Caco-2 (cell line): Measurements from ENCODE around the gene DLG2. TPM values are rescaled to one million over a fixed set of nuclear protein-coding genes. Genes with fewer than 3 reads are reported as not detected.

Source experiments
- BruUV-seq: library from RNA; stranded (reverse); fragments of 400-500 nt; replicated peaks from 2 replicates; lab custom pipeline; 2021; lab: Mats Ljungman, UMichigan
- CTCF ChIA-PET: fragments of 300-600 bp; sonication (Branson Sonifier 250); formaldehyde crosslinking; loops from one replicate; lab custom pipeline; 2022; ENCODE audit warnings: antibody characterized with exemption; lab: Charles Lee
- POLR2A ChIA-PET: fragments of 300-600 bp; sonication (Branson Sonifier 250); formaldehyde crosslinking; loops from one replicate; lab custom pipeline; 2022; ENCODE audit warnings: antibody characterized with exemption; lab: Charles Lee
- DNase-seq, 2 experiments: peaks; one replicate each; pipeline versions ENCODE4 v3.0.0 to v3.0.0-alpha.2; 2020 to 2022
- H3K27me3 ChIP-seq: replicated peaks from 2 replicates; pipeline ENCODE4 v1.6.0; 2011; ENCODE audit warnings: low read length; ENCODE audit not compliant: control insufficient read depth, insufficient read depth
- H3K36me3 ChIP-seq: 2 replicates; pipeline ENCODE4 v1.5.1; 2011; ENCODE audit warnings: low read length; ENCODE audit not compliant: control insufficient read depth, insufficient read depth
- H3K4me1 ChIP-seq: fragments of 250-450 bp; sonication (Bioruptor Pico); 2 replicates; pipeline ENCODE4 v1.5.1; 2020; ENCODE audit warnings: mild to moderate bottlenecking
- H3K4me3 ChIP-seq: 2 replicates; pipeline ENCODE4 v1.5.1; 2011; ENCODE audit warnings: low read depth, mild to moderate bottlenecking, control low read depth, low read length
- H3K9me3 ChIP-seq: fragments of 250-450 bp; sonication (Bioruptor Pico); 2 replicates; pipeline ENCODE4 v1.5.1; 2020; ENCODE audit warnings: mild to moderate bottlenecking, moderate library complexity
- H3K27ac Mint-ChIP-seq: one replicate; pipeline ENCODE4 v1.8.0; 2022; ENCODE audit warnings: mixed read lengths; ENCODE audit not compliant: unreplicated experiment
- H3K27me3 Mint-ChIP-seq: one replicate; pipeline ENCODE4 v1.8.0; 2022; ENCODE audit warnings: mixed read lengths; ENCODE audit not compliant: insufficient read depth, unreplicated experiment
- H3K36me3 Mint-ChIP-seq: one replicate; pipeline ENCODE4 v1.8.0; 2022; ENCODE audit warnings: mild to moderate bottlenecking, mixed read lengths; ENCODE audit not compliant: insufficient read depth, unreplicated experiment
- H3K4me1 Mint-ChIP-seq: one replicate; pipeline ENCODE4 v1.8.0; 2022; ENCODE audit warnings: low read depth, mixed read lengths; ENCODE audit not compliant: unreplicated experiment
- H3K4me3 Mint-ChIP-seq: one replicate; pipeline ENCODE4 v1.8.0; 2022; ENCODE audit warnings: mild to moderate bottlenecking, moderate library complexity, mixed read lengths; ENCODE audit not compliant: unreplicated experiment
- H3K9me3 Mint-ChIP-seq: one replicate; pipeline ENCODE4 v1.8.0; 2022; ENCODE audit warnings: mixed read lengths; ENCODE audit not compliant: unreplicated experiment
- intact Hi-C: fragments of 100-400 bp; cut with micrococcal nuclease; formaldehyde crosslinking; loops from one replicate; pipeline ENCODE4 v1.10.0; 2022; ENCODE audit not compliant: unreplicated experiment
- total RNA-seq: library from RNA; stranded (reverse); gene quantifications from 2 replicates; pipeline ENCODE4 v1.2.3, GENCODE V29; 2022
- TF ChIP-seq, protein P1 (sequence below), 2 experiments: fragments of 200-600 bp in 1 of 2; IDR thresholded peaks; 1 replicate in 1 of 2; 2 replicates in 1 of 2; pipeline versions ENCODE4 v1.5.1 to v1.8.0; 2011 to 2022; ENCODE audit warnings: antibody characterized with exemption in 1 of 2, control low read depth in 1 of 2, inconsistent platforms in 1 of 2, low read depth in 1 of 2, low read length in 1 of 2, mild to moderate bottlenecking in 1 of 2, moderate library complexity in 1 of 2; ENCODE audit not compliant: insufficient read depth in 1 of 2, severe bottlenecking in 1 of 2, unreplicated experiment in 1 of 2

Gene DLG2
- total RNA-seq, 1 experiment from 2014 or later, result 21.6 TPM

DNA sequence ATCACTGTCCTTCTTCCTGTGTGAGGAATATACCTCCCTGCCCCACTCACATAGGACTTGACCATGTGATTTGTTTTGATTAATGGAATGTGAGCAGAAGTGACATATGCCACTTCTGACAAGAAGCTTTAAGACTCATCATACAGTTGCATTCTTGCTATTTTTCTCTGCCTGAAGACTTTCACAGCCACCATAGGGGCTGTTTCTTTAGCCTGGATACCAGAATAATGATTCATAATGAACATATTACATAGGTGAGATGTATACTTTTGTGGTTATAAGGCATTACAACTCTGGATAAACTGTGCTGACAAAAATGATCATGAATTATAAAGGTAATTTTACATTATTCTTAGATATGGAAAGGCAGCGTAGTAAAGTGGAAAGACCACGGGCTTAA is 798.0 kb downstream of the DLG2 start:
- CTCF ChIA-PET, result no interaction called here
- intact Hi-C loops, result no loop called here
- no peaks in the 10 kb centered on the region for H3K27me3 ChIP-seq
- no peaks in the 10 kb centered on the region for H3K36me3 ChIP-seq
- DNase-seq, result no peak
- H3K36me3 Mint-ChIP-seq, result no peaks in the 10 kb centered on the region
- H3K4me1 Mint-ChIP-seq, result peaks cover 33% of the 10 kb centered on the region
- H3K4me1 ChIP-seq, result peaks cover 24% of the 10 kb centered on the region
- H3K9me3 ChIP-seq, result no peaks in the 10 kb centered on the region
- POLR2A ChIA-PET, result no interaction called here
- no peak overlapping the region for H3K4me3 ChIP-seq
- H3K9me3 Mint-ChIP-seq, result no peaks in the 10 kb centered on the region
- TF ChIP-seq, protein P1, sequence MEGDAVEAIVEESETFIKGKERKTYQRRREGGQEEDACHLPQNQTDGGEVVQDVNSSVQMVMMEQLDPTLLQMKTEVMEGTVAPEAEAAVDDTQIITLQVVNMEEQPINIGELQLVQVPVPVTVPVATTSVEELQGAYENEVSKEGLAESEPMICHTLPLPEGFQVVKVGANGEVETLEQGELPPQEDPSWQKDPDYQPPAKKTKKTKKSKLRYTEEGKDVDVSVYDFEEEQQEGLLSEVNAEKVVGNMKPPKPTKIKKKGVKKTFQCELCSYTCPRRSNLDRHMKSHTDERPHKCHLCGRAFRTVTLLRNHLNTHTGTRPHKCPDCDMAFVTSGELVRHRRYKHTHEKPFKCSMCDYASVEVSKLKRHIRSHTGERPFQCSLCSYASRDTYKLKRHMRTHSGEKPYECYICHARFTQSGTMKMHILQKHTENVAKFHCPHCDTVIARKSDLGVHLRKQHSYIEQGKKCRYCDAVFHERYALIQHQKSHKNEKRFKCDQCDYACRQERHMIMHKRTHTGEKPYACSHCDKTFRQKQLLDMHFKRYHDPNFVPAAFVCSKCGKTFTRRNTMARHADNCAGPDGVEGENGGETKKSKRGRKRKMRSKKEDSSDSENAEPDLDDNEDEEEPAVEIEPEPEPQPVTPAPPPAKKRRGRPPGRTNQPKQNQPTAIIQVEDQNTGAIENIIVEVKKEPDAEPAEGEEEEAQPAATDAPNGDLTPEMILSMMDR (IDR thresholded peaks at IDR 0.05; ENCODE audit: insufficient read depth in 1 of 2, low read depth in 1 of 2, low read length in 1 of 2, severe bottlenecking in 1 of 2, unreplicated experiment in 1 of 2), result no peak
- no peak overlapping the region for H3K27ac Mint-ChIP-seq
- BruUV-seq, result no TSS peak
- no peaks in the 10 kb centered on the region for H3K27me3 Mint-ChIP-seq
- no peak overlapping the region for H3K4me3 Mint-ChIP-seq

- Mint-ChIP-seq H3K9me3 (no peaks in the 10 kb centered on the region), H3K36me3 (no peaks in the 10 kb centered on the region), H3K27ac (no peak overlapping the region), H3K27me3 (no peaks in the 10 kb centered on the region), H3K4me1 (peaks cover 31% of the 10 kb centered on the region), H3K4me3 (no peak overlapping the region)
- TF ChIP-seq, protein P1 (IDR thresholded peaks at IDR 0.05; ENCODE audit: insufficient read depth in 1 of 2, low read depth in 1 of 2, low read length in 1 of 2, severe bottlenecking in 1 of 2, unreplicated experiment in 1 of 2), result no peak
- no peaks in the 10 kb centered on the region for H3K27me3 ChIP-seq
- no peak for DNase-seq
- no TSS peak for BruUV-seq
- H3K9me3 ChIP-seq, result no peaks in the 10 kb centered on the region
- POLR2A ChIA-PET, result no interaction called here
- CTCF ChIA-PET, result no interaction called here
- intact Hi-C loops, result no loop called here
- no peak overlapping the region for H3K4me3 ChIP-seq
- no peaks in the 10 kb centered on the region for H3K36me3 ChIP-seq
- peaks cover 24% of the 10 kb centered on the region for H3K4me1 ChIP-seq
Measured at GRCh38 chr11:84828616-84829015, 798.5 kb downstream of the DLG2 start.

GRCh38 chr11:84825106-84825660 is 802.0 kb downstream of the DLG2 start:
- no peaks in the 10 kb centered on the region for H3K27me3 Mint-ChIP-seq
- H3K4me3 ChIP-seq, result no peak overlapping the region
- no peak overlapping the region for H3K4me3 Mint-ChIP-seq
- BruUV-seq, result no TSS peak
- DNase-seq, result no peak
- H3K27ac Mint-ChIP-seq, result no peak overlapping the region
- no peaks in the 10 kb centered on the region for H3K36me3 Mint-ChIP-seq
- TF ChIP-seq, protein P1 (IDR thresholded peaks at IDR 0.05; ENCODE audit: insufficient read depth in 1 of 2, low read depth in 1 of 2, low read length in 1 of 2, severe bottlenecking in 1 of 2, unreplicated experiment in 1 of 2), result no peak
- H3K36me3 ChIP-seq, result no peaks in the 10 kb centered on the region
- POLR2A ChIA-PET, result no interaction called here
- intact Hi-C loops, result no loop called here
- peaks cover 7% of the 10 kb centered on the region; the same call in 1 of the 2 replicates for H3K4me1 ChIP-seq
- H3K9me3 Mint-ChIP-seq, result no peaks in the 10 kb centered on the region
- CTCF ChIA-PET, result no interaction called here
- H3K9me3 ChIP-seq, result no peaks in the 10 kb centered on the region
- H3K27me3 ChIP-seq, result no peaks in the 10 kb centered on the region
- peaks cover 16% of the 10 kb centered on the region for H3K4me1 Mint-ChIP-seq
